Type B pancreatic cell (in vitro differentiated cells): ENCODE results near the gene IL22. TPM values are rescaled to one million over a fixed set of nuclear protein-coding genes. Genes with fewer than 3 reads are reported as not detected.

ENCODE experiments used
- DNase-seq: peaks from one replicate; pipeline ENCODE4 v3.0.0; 2021; ENCODE audit warnings: mixed read lengths; ENCODE audit not compliant: unreplicated experiment; ENCODE audit errors: extremely low spot score
- H3K27ac Mint-ChIP-seq: 2 replicates; pipeline ENCODE4 v1.8.0; 2021; ENCODE audit warnings: mild to moderate bottlenecking, mixed read lengths
- H3K27me3 Mint-ChIP-seq: 2 replicates; pipeline ENCODE4 v1.8.0; 2021; ENCODE audit warnings: mixed read lengths
- H3K36me3 Mint-ChIP-seq: 2 replicates; pipeline ENCODE4 v1.8.0; 2021; ENCODE audit warnings: mixed read lengths
- H3K4me1 Mint-ChIP-seq: one replicate; pipeline ENCODE4 v1.8.0; 2021; ENCODE audit warnings: mixed read lengths; ENCODE audit not compliant: unreplicated experiment
- H3K4me3 Mint-ChIP-seq: 2 replicates; pipeline ENCODE4 v1.8.0; 2021; ENCODE audit warnings: mild to moderate bottlenecking, mixed read lengths
- H3K9me3 Mint-ChIP-seq: 2 replicates; pipeline ENCODE4 v1.8.0; 2021; ENCODE audit warnings: mixed read lengths
- total RNA-seq: library from RNA; stranded (reverse); gene quantifications from 2 replicates; pipeline ENCODE4 v1.2.1, GENCODE V29; 2021; ENCODE audit warnings: low replicate concordance
- TF ChIP-seq, protein P1 (sequence below): fragments of 200-600 bp; sonication (generic); conservative IDR thresholded peaks from 2 replicates; pipeline ENCODE4 v1.5.0; 2021; ENCODE audit warnings: antibody characterized with exemption, mild to moderate bottlenecking

The IL22 gene
- total RNA-seq, 1 donor from 2014 or later: not detected

DNA sequence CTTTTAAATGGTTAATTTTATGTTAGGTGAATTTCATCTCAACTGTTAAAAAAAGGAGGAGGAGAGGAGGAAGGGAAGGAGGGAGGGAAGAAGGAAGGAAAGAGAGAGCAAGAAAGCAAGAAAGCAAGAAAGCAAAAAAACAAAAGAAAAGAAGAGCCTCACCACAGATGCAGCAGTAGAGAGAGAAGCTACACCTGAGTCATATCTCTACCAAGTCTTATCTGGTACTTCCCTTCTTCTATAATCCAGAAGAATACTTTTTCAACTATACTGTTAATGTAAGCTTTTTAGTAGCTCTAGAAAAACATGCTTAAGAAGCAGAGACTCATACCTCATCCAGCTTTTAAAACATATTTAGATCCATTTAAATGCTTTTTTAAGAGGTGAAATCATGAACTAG, 22.2 kb downstream of the IL22 start:
- Mint-ChIP-seq H3K27me3 (peaks cover 12% of the 10 kb centered on the region), H3K4me3 (no peak overlapping the region), H3K4me1 (no peaks in the 10 kb centered on the region), H3K36me3 (no peaks in the 10 kb centered on the region), H3K9me3 (no peaks in the 10 kb centered on the region), H3K27ac (no peak overlapping the region)
- DNase-seq: no peak
- TF ChIP-seq, protein P1, sequence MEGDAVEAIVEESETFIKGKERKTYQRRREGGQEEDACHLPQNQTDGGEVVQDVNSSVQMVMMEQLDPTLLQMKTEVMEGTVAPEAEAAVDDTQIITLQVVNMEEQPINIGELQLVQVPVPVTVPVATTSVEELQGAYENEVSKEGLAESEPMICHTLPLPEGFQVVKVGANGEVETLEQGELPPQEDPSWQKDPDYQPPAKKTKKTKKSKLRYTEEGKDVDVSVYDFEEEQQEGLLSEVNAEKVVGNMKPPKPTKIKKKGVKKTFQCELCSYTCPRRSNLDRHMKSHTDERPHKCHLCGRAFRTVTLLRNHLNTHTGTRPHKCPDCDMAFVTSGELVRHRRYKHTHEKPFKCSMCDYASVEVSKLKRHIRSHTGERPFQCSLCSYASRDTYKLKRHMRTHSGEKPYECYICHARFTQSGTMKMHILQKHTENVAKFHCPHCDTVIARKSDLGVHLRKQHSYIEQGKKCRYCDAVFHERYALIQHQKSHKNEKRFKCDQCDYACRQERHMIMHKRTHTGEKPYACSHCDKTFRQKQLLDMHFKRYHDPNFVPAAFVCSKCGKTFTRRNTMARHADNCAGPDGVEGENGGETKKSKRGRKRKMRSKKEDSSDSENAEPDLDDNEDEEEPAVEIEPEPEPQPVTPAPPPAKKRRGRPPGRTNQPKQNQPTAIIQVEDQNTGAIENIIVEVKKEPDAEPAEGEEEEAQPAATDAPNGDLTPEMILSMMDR: no peak

DNA sequence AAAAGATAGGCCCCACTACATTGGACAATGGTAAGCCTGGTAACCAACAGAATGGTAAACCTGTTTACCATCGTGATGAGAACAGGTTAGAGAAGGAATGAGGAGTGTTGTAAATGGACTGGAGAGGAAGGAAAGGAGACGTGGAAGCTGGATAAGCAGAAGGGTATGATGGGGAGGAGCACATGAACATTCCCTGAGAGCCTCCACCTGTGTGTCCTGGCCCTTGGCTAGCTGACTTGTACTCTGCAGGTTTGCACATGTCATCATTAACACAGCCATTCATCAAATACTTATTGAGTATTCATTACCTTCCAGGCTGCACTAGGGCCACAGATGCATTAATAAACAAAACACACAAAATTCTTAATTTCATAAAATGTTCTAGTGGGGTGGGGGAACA, 23.4 kb downstream of the IL22 start:
- TF ChIP-seq, protein P1: no peak
- H3K36me3 Mint-ChIP-seq: no peaks in the 10 kb centered on the region
- no peaks in the 10 kb centered on the region for H3K4me1 Mint-ChIP-seq
- H3K9me3 Mint-ChIP-seq: peaks cover 3% of the 10 kb centered on the region
- no peak for DNase-seq
- H3K27me3 Mint-ChIP-seq: peaks cover 16% of the 10 kb centered on the region
- no peak overlapping the region for H3K27ac Mint-ChIP-seq
- H3K4me3 Mint-ChIP-seq: no peak overlapping the region

DNA sequence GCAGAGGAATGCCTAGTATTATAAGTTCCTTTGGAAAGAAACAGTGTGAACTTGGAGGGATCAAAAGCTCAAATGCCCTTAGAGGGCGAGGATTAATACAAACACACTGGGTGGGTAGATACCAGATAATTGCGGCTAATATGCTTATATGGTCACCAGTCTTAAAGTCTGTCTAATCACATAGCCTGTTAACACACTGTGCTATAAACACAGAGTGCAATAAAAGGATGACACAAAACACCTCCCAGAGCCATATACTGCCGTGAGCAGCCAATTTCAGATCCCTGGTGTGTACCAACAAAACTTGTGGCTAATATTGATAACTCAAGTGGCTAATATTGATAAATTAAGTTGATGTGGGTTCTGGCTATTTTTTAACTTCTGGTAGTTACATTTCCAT, 26.0 kb downstream of the IL22 start:
- peaks cover 7% of the 10 kb centered on the region for H3K4me1 Mint-ChIP-seq
- TF ChIP-seq, protein P1: no peak
- H3K36me3 Mint-ChIP-seq: no peaks in the 10 kb centered on the region

DNA sequence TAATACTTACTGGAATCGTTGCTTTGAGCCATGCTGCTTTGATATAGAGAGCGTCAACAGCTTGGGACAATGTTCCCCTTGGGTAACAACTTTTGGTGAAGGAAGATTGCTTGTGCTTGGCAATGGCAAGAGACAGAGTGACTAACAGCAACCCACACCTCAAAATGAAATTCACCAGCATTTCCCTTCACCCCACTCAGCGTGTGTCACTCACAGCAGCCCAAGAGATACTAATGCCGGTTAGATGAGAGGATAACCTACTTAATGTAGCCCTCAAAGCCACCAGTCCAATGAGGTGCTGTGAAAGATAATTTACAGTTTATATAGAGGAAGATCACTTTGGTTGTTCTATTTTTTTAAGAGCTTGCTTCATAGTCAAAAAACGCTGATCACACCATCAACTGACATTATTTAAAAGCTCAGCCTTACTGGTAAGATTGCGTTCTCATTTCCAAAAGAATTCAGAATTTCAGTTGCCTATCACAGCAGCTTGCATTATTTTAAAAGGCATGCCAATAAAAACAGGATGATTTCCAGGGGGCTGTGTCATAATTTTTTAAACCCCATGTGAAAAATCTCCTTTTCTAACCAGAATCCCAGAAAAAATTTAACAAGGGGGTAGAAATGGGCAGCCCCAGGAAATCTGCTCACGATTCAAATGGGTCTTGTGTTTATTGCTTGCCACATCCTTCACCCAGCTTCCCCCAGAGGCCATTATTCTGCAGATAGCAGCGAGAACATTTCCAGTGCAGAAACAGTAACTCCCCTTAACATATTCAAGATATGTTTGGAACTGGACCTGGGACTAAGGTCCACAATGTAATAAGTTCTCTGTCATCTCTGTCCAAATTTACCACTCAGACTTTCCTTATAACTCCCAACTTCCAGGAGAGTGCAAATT, 27.6 kb downstream of the IL22 start, which contains the start of gene IL26:
Gene IL26, minus strand, starts transcription at position 235 of the 901 bp plus-strand sequence. Its CDS starts 54 bp downstream, at position 181.
- Mint-ChIP-seq H3K9me3 (peaks cover 3% of the 10 kb centered on the region), H3K27me3 (peaks cover 22% of the 10 kb centered on the region), H3K4me1 (peaks cover 7% of the 10 kb centered on the region), H3K36me3 (no peaks in the 10 kb centered on the region), H3K4me3 (no peak within 1 kb of the TSS), H3K27ac (no peak within 1 kb of the TSS)
- no peak for DNase-seq
- TF ChIP-seq, protein P1: no peak

More for the DNA sequence above, 26.0 kb downstream of the IL22 start:
- peaks cover 18% of the 10 kb centered on the region for H3K27me3 Mint-ChIP-seq
- no peak overlapping the region for H3K27ac Mint-ChIP-seq
- peaks cover 3% of the 10 kb centered on the region for H3K9me3 Mint-ChIP-seq
- H3K4me3 Mint-ChIP-seq: no peak overlapping the region
- DNase-seq: no peak

DNA sequence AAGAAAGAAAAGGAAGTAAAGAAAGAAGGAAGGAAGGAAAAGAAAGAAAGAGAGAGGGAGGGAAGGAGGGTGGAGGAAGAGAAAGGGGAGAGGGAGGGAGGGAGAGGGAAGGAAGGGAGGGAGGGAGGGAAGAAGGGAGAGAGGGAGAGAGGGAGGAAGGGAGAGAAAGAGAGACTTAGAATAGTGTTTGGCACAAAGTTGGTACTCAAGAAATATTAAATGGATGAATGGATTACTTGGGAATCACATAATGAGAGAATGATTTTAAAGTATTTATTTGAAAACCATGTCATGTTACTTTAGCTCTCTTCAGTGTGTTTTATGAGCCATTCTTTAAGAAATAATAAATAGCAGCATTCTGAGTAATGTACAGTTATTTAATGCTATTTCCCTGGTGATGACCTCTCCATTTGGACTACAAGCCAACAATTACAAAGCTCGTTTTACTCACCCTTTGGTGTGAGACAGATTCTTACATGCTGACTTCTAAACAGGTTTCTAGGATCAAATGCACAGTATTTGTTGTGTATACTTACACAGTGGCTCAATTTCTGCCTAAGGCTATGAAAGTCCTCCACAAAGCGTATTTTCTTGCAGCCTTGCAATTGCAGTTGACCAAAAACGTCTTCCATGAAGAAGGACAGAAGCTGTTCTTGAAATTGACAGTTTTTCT, 28.7 kb downstream of the IL22 start:
- Mint-ChIP-seq H3K27me3 (peaks cover 24% of the 10 kb centered on the region), H3K4me3 (no peak overlapping the region), H3K27ac (no peak overlapping the region), H3K36me3 (no peaks in the 10 kb centered on the region), H3K9me3 (peaks cover 3% of the 10 kb centered on the region), H3K4me1 (peaks cover 7% of the 10 kb centered on the region)
- TF ChIP-seq, protein P1: no peak
- no peak for DNase-seq
